Spleen (tissue), 7 donors: ENCODE measurements around the gene CD14.

Experiments used
- POLR2A ChIP-seq, 3 donors: fragments of 450-650 bp; IDR thresholded peaks; one replicate each; pipeline ENCODE4 v1.5.1; 2017; ENCODE audit warnings: antibody characterized with exemption in 3 of 3, mild to moderate bottlenecking in 1 of 3
- POLR2AphosphoS5 ChIP-seq, 3 donors: sonication (generic); formaldehyde crosslinking; IDR thresholded peaks; one replicate each; pipeline ENCODE4 v1.5.1; 2017; ENCODE audit warnings: antibody characterized with exemption in 3 of 3
- TF ChIP-seq, protein P1 (sequence below), 11 experiments: fragments of 200-600 bp in 7 of 11; fragments of 450-650 bp in 4 of 11; sonication (generic) in 4 of 11; IDR thresholded peaks in 8 of 11; conservative IDR thresholded peaks in 3 of 11; 1 replicate in 7 of 11; 2 replicates in 4 of 11; pipeline versions ENCODE4 v1.4.0 to v1.8.0; 2016 to 2021; ENCODE audit warnings: antibody characterized with exemption in 11 of 11, inconsistent platforms in 4 of 11, mild to moderate bottlenecking in 1 of 11
- donor health status: DM: no; HTN: no; CAD: no; lungs with moderate emphysema.
- donor health status: DM: no; HTN: no; CAD: no.
- donor health status: DM: no; HTN: no; CAD: no.

GRCh38 chr5:140611020-140611521, 21.9 kb downstream of the CD14 start:
- TF ChIP-seq POLR2A (IDR thresholded peaks at IDR 0.05) (no peak), POLR2AphosphoS5 (IDR thresholded peaks at IDR 0.05) (no peak)
- TF ChIP-seq, protein P1, sequence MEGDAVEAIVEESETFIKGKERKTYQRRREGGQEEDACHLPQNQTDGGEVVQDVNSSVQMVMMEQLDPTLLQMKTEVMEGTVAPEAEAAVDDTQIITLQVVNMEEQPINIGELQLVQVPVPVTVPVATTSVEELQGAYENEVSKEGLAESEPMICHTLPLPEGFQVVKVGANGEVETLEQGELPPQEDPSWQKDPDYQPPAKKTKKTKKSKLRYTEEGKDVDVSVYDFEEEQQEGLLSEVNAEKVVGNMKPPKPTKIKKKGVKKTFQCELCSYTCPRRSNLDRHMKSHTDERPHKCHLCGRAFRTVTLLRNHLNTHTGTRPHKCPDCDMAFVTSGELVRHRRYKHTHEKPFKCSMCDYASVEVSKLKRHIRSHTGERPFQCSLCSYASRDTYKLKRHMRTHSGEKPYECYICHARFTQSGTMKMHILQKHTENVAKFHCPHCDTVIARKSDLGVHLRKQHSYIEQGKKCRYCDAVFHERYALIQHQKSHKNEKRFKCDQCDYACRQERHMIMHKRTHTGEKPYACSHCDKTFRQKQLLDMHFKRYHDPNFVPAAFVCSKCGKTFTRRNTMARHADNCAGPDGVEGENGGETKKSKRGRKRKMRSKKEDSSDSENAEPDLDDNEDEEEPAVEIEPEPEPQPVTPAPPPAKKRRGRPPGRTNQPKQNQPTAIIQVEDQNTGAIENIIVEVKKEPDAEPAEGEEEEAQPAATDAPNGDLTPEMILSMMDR (IDR thresholded peaks at IDR 0.05 in 8 of 11, conservative IDR thresholded peaks at IDR 0.05 in 3 of 11) = no peak
